Sigmoid colon (tissue), 7 donors: ENCODE results near the gene KCTD2. TPM values are rescaled to one million over a fixed set of nuclear protein-coding genes. Genes with fewer than 3 reads are reported as not detected.
"Not testable (repeated sequence)": the region's sequence is repeated elsewhere in the genome, so short reads cannot be mapped to it uniquely, and the experiment has no call there.

Experiments
- DNase-seq: peaks from one replicate; pipeline ENCODE4 v3.0.0-alpha.2; 2019
- H3K27ac ChIP-seq, 4 donors: fragments of 200-600 bp; sonication (generic); one replicate each; pipeline ENCODE4 v1.5.1; 2016 to 2019; ENCODE audit warnings: mild to moderate bottlenecking in 1 of 4
- H3K27me3 ChIP-seq, 3 donors: fragments of 200-600 bp; sonication (generic); one replicate each; pipeline ENCODE4 v1.5.1; 2019; ENCODE audit warnings: mild to moderate bottlenecking in 1 of 3
- H3K36me3 ChIP-seq, 4 donors: fragments of 200-600 bp; sonication (generic); one replicate each; pipeline ENCODE4 v1.5.1; 2016 to 2019
- H3K4me1 ChIP-seq, 4 donors: fragments of 200-600 bp; sonication (generic); one replicate each; pipeline ENCODE4 v1.5.1; 2017 to 2019
- H3K4me3 ChIP-seq, 4 donors: fragments of 200-600 bp; sonication (generic); one replicate each; pipeline ENCODE4 v1.5.1; 2017 to 2019; ENCODE audit warnings: mild to moderate bottlenecking in 2 of 4, moderate library complexity in 1 of 4
- H3K9me3 ChIP-seq, 4 donors: fragments of 200-600 bp in 3 of 4; sonication (generic) in 3 of 4; one replicate each; pipeline versions ENCODE4 v1.5.1 to v1.6.1; 2013 to 2019
- CTCF ChIP-seq, 4 experiments: fragments of 450-650 bp in 3 of 4; fragments of 200-600 bp in 1 of 4; IDR thresholded peaks; one replicate each; pipeline ENCODE4 v1.5.1; 2016 to 2019; ENCODE audit warnings: antibody characterized with exemption in 4 of 4, mild to moderate bottlenecking in 3 of 4, moderate library complexity in 2 of 4
- EP300 ChIP-seq, 4 donors: sonication (generic); formaldehyde crosslinking; IDR thresholded peaks; one replicate each; pipeline ENCODE4 v1.6.1; 2017; ENCODE audit warnings: antibody characterized with exemption in 4 of 4
- POLR2A ChIP-seq, 2 donors: fragments of 450-650 bp; IDR thresholded peaks; one replicate each; pipeline ENCODE4 v1.6.1; 2016; ENCODE audit warnings: antibody characterized with exemption in 2 of 2, mild to moderate bottlenecking in 2 of 2, moderate library complexity in 2 of 2
- POLR2AphosphoS5 ChIP-seq, 4 donors: sonication (generic); formaldehyde crosslinking; IDR thresholded peaks; one replicate each; pipeline ENCODE4 v1.6.1; 2017; ENCODE audit warnings: antibody characterized with exemption in 4 of 4
- WGBS, 2 donors: extraction: QIAGEN DNeasy Blood & Tissue Kit; methylation state at CpG; one replicate each; pipeline ENCODE4 v1.1.7; 2013; 5-methylcytosine and 5-hydroxymethylcytosine counted together
- intact Hi-C: fragments of 100-400 bp; cut with DNase I; formaldehyde crosslinking; loops from one replicate; pipeline ENCODE4 v1.15.1; 2023
- polyA plus RNA-seq, 3 donors: library from polyadenylated mRNA; stranded (reverse); fragments of 200-250 nt; gene quantifications; one replicate each; pipeline ENCODE4 v1.2.3, GENCODE V29; 2013
- total RNA-seq, 4 donors: library from RNA; depleted of rRNA; stranded (reverse); fragments of >200 nt; gene quantifications; one replicate each; pipeline ENCODE4 v1.1.0, GENCODE V29; 2016
- donor health status: healthy with polysubstance abuse.
- donor health status: Bipolar disorder and iron deficiency.
- donor health status: healthy.

The KCTD2 gene
- total and polyA plus RNA-seq, 7 donors, result 12.5 to 25.5 (median 21.3) TPM

GRCh38 chr17:75068750-75069149 is 21.7 kb downstream of the KCTD2 start:
- no peak overlapping the region for H3K4me3 ChIP-seq
- TF ChIP-seq POLR2AphosphoS5 (IDR thresholded peaks at IDR 0.05), result no peak
- TF ChIP-seq CTCF (IDR thresholded peaks at IDR 0.05), result no peak
- TF ChIP-seq EP300 (IDR thresholded peaks at IDR 0.05), result no peak
- no peak for TF ChIP-seq POLR2A (IDR thresholded peaks at IDR 0.05)
- DNase-seq, result no peak
- 73 to 87% methylated on average over 8 of the region's 8 CpGs for WGBS, 2 donors
- H3K27ac ChIP-seq, result no peak overlapping the region
- H3K9me3 ChIP-seq, result no peaks in the 10 kb centered on the region
- H3K36me3 ChIP-seq, result peaks cover 1 to 19% (median 13%) of the 10 kb centered on the region in 4 donors
- H3K27me3 ChIP-seq, result no peaks in the 10 kb centered on the region
- intact Hi-C loops, result no loop called here
- peaks cover 0 to 8% (median 6%) of the 10 kb centered on the region in 4 donors for H3K4me1 ChIP-seq

GRCh38 chr17:75069783-75070182 is 22.8 kb downstream of the KCTD2 start:
- intact Hi-C loops, result no loop called here

GRCh38 chr17:75071478-75072271 is 24.6 kb downstream of the KCTD2 start:
- H3K27ac ChIP-seq, H3K36me3 ChIP-seq, intact Hi-C loops, DNase-seq, H3K27me3 ChIP-seq, H3K9me3 ChIP-seq, H3K4me3 ChIP-seq: not testable (repeated sequence)
- H3K4me1 ChIP-seq, result peaks cover 0 to 19% (median 16%) of the 10 kb centered on the region in 4 donors
- WGBS, 2 donors, result 79 to 88% methylated on average over 8 of the region's 8 CpGs

More at GRCh38 chr17:75069783-75070182, 22.8 kb downstream of the KCTD2 start:
- Histone ChIP-seq H3K36me3 (peaks cover 0 to 8% (median 4%) of the 10 kb centered on the region in 4 donors), H3K27me3 (no peaks in the 10 kb centered on the region), H3K4me1 (peaks cover 0 to 18% (median 14%) of the 10 kb centered on the region in 4 donors), H3K9me3 (no peaks in the 10 kb centered on the region), H3K4me3 (no peak overlapping the region), H3K27ac (no peak overlapping the region)
- WGBS, 2 donors, result 90 to 93% methylated on average over 2 of the region's 2 CpGs
- DNase-seq, result no peak
- no peak for TF ChIP-seq POLR2AphosphoS5 (IDR thresholded peaks at IDR 0.05)
- TF ChIP-seq EP300 (IDR thresholded peaks at IDR 0.05), result no peak
- TF ChIP-seq CTCF (IDR thresholded peaks at IDR 0.05), result no peak
- TF ChIP-seq POLR2A (IDR thresholded peaks at IDR 0.05), result no peak

- DNase-seq, H3K27me3 ChIP-seq, H3K4me3 ChIP-seq, intact Hi-C loops, H3K9me3 ChIP-seq, H3K36me3 ChIP-seq: not testable (repeated sequence)
- peaks cover 0 to 30% (median 28%) of the 10 kb centered on the region in 4 donors for H3K4me1 ChIP-seq
- H3K27ac ChIP-seq, result peak overlapping the region in 2 of 4 donors; percentile 57 to 67
- WGBS, 2 donors, result 96 to 99% methylated on average over 5 of the region's 5 CpGs
These were observed 25.9 kb downstream of the KCTD2 start for GRCh38 chr17:75072909-75073308.

GRCh38 chr17:75073618-75074047 is 26.6 kb downstream of the KCTD2 start:
- Histone ChIP-seq H3K4me1 (peaks cover 0 to 36% (median 35%) of the 10 kb centered on the region in 4 donors), H3K4me3 (no peak overlapping the region), H3K27ac (peak overlapping the region in 3 of 4 donors; percentile 67 to 78 (median 70)), H3K9me3 (no peaks in the 10 kb centered on the region), H3K27me3 (no peaks in the 10 kb centered on the region), H3K36me3 (no peaks in the 10 kb centered on the region)
- no peak for TF ChIP-seq EP300 (IDR thresholded peaks at IDR 0.05)
- no peak for TF ChIP-seq POLR2A (IDR thresholded peaks at IDR 0.05)
- peak in 3 of 4 donors; percentile 52 to 65 (median 61) for TF ChIP-seq POLR2AphosphoS5 (IDR thresholded peaks at IDR 0.05)
- no peak for TF ChIP-seq CTCF (IDR thresholded peaks at IDR 0.05)
- intact Hi-C loops, result no loop called here
- DNase-seq, result peak; percentile 80
- 18 to 54% methylated on average over 5 of the region's 5 CpGs for WGBS, 2 donors
